OCI-LY7 (cell line): ENCODE measurements around the gene CFAP74.

ENCODE experiments used
- EZH2phosphoT487 ChIP-seq: fragments of 200-600 bp; sonication (generic); IDR thresholded peaks from 2 replicates; pipeline ENCODE4 v1.6.1; 2018; ENCODE audit warnings: low read depth, borderline replicate concordance, mild to moderate bottlenecking, mixed run types, antibody characterized with exemption, low read length, moderate library complexity, mixed read lengths
- TF ChIP-seq, protein P1 (sequence below): fragments of 200-600 bp; sonication (generic); conservative IDR thresholded peaks from 2 replicates; pipeline ENCODE4 v1.5.1; 2014; ENCODE audit warnings: mild to moderate bottlenecking, antibody characterized with exemption, low read length, moderate library complexity, mixed read lengths

DNA sequence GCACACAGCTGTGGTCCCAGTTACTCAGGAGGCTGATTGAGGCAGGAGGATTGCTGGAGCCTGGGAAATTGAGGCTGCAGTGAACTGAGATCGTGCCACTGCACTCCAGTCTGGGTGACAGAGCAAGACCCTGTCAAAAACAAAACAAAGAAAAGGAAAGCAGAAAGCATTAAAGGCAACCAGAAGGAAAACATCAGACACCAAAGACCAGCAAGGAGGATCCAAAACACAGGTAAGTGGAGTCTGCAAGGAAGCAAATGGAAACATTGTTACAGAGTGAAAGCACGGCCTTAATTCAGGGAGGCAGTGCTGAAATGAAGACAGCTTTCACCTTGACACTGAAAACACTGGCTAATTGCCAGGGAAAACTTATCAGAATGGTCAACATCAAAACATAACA is 40.8 kb downstream of the CFAP74 start:
- TF ChIP-seq, protein P1, sequence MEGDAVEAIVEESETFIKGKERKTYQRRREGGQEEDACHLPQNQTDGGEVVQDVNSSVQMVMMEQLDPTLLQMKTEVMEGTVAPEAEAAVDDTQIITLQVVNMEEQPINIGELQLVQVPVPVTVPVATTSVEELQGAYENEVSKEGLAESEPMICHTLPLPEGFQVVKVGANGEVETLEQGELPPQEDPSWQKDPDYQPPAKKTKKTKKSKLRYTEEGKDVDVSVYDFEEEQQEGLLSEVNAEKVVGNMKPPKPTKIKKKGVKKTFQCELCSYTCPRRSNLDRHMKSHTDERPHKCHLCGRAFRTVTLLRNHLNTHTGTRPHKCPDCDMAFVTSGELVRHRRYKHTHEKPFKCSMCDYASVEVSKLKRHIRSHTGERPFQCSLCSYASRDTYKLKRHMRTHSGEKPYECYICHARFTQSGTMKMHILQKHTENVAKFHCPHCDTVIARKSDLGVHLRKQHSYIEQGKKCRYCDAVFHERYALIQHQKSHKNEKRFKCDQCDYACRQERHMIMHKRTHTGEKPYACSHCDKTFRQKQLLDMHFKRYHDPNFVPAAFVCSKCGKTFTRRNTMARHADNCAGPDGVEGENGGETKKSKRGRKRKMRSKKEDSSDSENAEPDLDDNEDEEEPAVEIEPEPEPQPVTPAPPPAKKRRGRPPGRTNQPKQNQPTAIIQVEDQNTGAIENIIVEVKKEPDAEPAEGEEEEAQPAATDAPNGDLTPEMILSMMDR: no peak
- no peak for TF ChIP-seq EZH2phosphoT487
